ENCODE data around the gene ZNF81. TPM values are rescaled to one million over a fixed set of nuclear protein-coding genes. Genes with fewer than 3 reads are reported as not detected.

ZNF81 gene
- total RNA-seq, 1 experiment from 2014 or later: 4.8 TPM

DNA sequence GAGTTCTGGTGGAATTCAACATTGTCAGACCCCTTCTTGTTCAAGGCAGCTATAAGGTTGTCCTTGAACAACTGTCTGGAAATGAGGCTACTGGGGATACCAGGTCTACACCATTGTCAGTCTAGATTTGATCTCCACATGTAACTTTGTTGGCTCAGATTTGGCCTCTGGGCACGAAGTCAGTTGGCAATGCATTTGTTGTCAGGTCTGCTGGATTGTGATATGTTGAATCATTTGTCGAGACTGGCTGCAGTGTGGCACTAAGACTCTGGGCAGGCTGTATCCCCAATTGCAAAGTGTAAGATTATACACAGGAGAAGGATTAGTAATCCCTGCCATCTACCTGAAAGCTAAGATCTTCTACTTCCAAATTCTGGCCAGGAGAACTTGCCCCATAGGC lies 26.5 kb downstream of the ZNF81 start:
- TF ChIP-seq CBX3 (IDR thresholded peaks at IDR 0.05; ENCODE audit: low read depth): no peak
- TF ChIP-seq SRF (IDR thresholded peaks at IDR 0.05; ENCODE audit: low read depth): no peak
- TF ChIP-seq, protein P1, sequence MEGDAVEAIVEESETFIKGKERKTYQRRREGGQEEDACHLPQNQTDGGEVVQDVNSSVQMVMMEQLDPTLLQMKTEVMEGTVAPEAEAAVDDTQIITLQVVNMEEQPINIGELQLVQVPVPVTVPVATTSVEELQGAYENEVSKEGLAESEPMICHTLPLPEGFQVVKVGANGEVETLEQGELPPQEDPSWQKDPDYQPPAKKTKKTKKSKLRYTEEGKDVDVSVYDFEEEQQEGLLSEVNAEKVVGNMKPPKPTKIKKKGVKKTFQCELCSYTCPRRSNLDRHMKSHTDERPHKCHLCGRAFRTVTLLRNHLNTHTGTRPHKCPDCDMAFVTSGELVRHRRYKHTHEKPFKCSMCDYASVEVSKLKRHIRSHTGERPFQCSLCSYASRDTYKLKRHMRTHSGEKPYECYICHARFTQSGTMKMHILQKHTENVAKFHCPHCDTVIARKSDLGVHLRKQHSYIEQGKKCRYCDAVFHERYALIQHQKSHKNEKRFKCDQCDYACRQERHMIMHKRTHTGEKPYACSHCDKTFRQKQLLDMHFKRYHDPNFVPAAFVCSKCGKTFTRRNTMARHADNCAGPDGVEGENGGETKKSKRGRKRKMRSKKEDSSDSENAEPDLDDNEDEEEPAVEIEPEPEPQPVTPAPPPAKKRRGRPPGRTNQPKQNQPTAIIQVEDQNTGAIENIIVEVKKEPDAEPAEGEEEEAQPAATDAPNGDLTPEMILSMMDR (IDR thresholded peaks at IDR 0.05 in 2 of 3, conservative IDR thresholded peaks at IDR 0.05 in 1 of 3; ENCODE audit: borderline replicate concordance in 1 of 3, insufficient read depth in 1 of 3, low read depth in 2 of 3, low read length in 2 of 3): no peak
- TF ChIP-seq, protein P2, sequence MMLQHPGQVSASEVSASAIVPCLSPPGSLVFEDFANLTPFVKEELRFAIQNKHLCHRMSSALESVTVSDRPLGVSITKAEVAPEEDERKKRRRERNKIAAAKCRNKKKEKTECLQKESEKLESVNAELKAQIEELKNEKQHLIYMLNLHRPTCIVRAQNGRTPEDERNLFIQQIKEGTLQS (IDR thresholded peaks at IDR 0.05): no peak
- TF ChIP-seq, protein P3, sequence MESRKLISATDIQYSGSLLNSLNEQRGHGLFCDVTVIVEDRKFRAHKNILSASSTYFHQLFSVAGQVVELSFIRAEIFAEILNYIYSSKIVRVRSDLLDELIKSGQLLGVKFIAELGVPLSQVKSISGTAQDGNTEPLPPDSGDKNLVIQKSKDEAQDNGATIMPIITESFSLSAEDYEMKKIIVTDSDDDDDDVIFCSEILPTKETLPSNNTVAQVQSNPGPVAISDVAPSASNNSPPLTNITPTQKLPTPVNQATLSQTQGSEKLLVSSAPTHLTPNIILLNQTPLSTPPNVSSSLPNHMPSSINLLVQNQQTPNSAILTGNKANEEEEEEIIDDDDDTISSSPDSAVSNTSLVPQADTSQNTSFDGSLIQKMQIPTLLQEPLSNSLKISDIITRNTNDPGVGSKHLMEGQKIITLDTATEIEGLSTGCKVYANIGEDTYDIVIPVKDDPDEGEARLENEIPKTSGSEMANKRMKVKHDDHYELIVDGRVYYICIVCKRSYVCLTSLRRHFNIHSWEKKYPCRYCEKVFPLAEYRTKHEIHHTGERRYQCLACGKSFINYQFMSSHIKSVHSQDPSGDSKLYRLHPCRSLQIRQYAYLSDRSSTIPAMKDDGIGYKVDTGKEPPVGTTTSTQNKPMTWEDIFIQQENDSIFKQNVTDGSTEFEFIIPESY (IDR thresholded peaks at IDR 0.05; ENCODE audit: extremely low read depth, insufficient replicate concordance, low read length): no peak
- no peak for TF ChIP-seq JUND (IDR thresholded peaks at IDR 0.05)
- TF ChIP-seq TCF7L2 (IDR thresholded peaks at IDR 0.05; ENCODE audit: borderline replicate concordance, extremely low read depth, insufficient read depth, insufficient read length): no peak
- TF ChIP-seq POLR2A (IDR thresholded peaks at IDR 0.05; ENCODE audit: borderline replicate concordance, extremely low read depth, insufficient read depth, insufficient read length): no peak
- no peak for TF ChIP-seq POLR2AphosphoS5 (IDR thresholded peaks at IDR 0.05; ENCODE audit: low read depth, low read length)
- no peak for TF ChIP-seq ELF1 (IDR thresholded peaks at IDR 0.05; ENCODE audit: borderline replicate concordance, low read depth)
- TF ChIP-seq FOSL1 (IDR thresholded peaks at IDR 0.05; ENCODE audit: low read depth): no peak
- TF ChIP-seq SIN3A (IDR thresholded peaks at IDR 0.05; ENCODE audit: low read depth): no peak
- no peak for TF ChIP-seq EZH2 (IDR thresholded peaks at IDR 0.05)
- TF ChIP-seq EGR1 (IDR thresholded peaks at IDR 0.05; ENCODE audit: low read depth): no peak
- TF ChIP-seq RAD21 (IDR thresholded peaks at IDR 0.05; ENCODE audit: low read depth): no peak
- TF ChIP-seq, protein P4, sequence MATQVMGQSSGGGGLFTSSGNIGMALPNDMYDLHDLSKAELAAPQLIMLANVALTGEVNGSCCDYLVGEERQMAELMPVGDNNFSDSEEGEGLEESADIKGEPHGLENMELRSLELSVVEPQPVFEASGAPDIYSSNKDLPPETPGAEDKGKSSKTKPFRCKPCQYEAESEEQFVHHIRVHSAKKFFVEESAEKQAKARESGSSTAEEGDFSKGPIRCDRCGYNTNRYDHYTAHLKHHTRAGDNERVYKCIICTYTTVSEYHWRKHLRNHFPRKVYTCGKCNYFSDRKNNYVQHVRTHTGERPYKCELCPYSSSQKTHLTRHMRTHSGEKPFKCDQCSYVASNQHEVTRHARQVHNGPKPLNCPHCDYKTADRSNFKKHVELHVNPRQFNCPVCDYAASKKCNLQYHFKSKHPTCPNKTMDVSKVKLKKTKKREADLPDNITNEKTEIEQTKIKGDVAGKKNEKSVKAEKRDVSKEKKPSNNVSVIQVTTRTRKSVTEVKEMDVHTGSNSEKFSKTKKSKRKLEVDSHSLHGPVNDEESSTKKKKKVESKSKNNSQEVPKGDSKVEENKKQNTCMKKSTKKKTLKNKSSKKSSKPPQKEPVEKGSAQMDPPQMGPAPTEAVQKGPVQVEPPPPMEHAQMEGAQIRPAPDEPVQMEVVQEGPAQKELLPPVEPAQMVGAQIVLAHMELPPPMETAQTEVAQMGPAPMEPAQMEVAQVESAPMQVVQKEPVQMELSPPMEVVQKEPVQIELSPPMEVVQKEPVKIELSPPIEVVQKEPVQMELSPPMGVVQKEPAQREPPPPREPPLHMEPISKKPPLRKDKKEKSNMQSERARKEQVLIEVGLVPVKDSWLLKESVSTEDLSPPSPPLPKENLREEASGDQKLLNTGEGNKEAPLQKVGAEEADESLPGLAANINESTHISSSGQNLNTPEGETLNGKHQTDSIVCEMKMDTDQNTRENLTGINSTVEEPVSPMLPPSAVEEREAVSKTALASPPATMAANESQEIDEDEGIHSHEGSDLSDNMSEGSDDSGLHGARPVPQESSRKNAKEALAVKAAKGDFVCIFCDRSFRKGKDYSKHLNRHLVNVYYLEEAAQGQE (IDR thresholded peaks at IDR 0.05; ENCODE audit: low read depth): no peak
- TF ChIP-seq ZFX (IDR thresholded peaks at IDR 0.05): no peak
- no peak for TF ChIP-seq ZNF274 (IDR thresholded peaks at IDR 0.05; ENCODE audit: low read depth, low read length)
- no peak for TF ChIP-seq EZH2phosphoT487 (IDR thresholded peaks at IDR 0.05; ENCODE audit: borderline replicate concordance)
- H3K4me3 ChIP-seq (replicated peaks in 1 of 2; ENCODE audit: low read depth in 1 of 2, low read length in 2 of 2): no peak overlapping the region
- no peak overlapping the region for H3K4me2 ChIP-seq (ENCODE audit: low read length)
- ChIA-PET POLR2A (no interaction called here), CTCF (no interaction called here), RAD21 (ENCODE audit: low non-redundant PET in 1 of 2, low total read pairs in 2 of 2, uncharacterized antibody in 2 of 2, unreplicated experiment in 2 of 2) (no interaction called here)
- no peaks in the 10 kb centered on the region for H4K20me1 ChIP-seq (ENCODE audit: insufficient read depth)
- H3K36me3 ChIP-seq (ENCODE audit: control insufficient read depth in 1 of 2, insufficient read depth in 2 of 2, low read length in 2 of 2): no peaks in the 10 kb centered on the region
- ATAC-seq (no peak), DNase-seq (ENCODE audit: low read depth, low spot score) (no peak)
- H3K4me1 ChIP-seq (ENCODE audit: control insufficient read depth in 1 of 2, insufficient read depth in 2 of 2, low read length in 2 of 2): peaks cover 0 to 7% of the 10 kb centered on the region in 2 experiments; a peak in 1 of 4 replicates
- H2AFZ ChIP-seq (ENCODE audit: low read depth, low read length, poor library complexity, severe bottlenecking): no peak overlapping the region
- H3K79me2 ChIP-seq (ENCODE audit: insufficient read depth, low read length): no peaks in the 10 kb centered on the region
- no peaks in the 10 kb centered on the region for H3K9me3 ChIP-seq (ENCODE audit: control insufficient read depth in 1 of 2, insufficient read depth in 1 of 2, low read depth in 1 of 2, low read length in 2 of 2)
- H3K9me2 ChIP-seq (ENCODE audit: insufficient read depth): no peaks in the 10 kb centered on the region
- intact Hi-C loops (cut with micrococcal nuclease): no loop called here
- BruUV-seq (replicated peaks): no TSS peak
- no peak overlapping the region for H3K27ac ChIP-seq (ENCODE audit: low read depth, low read length)
- H3K9ac ChIP-seq (ENCODE audit: low read length): no peak overlapping the region
- no peaks in the 10 kb centered on the region for H3K27me3 ChIP-seq (ENCODE audit: insufficient read depth, low read length)

Measured in HCT116 (cell line).